Endodermal cell (in vitro differentiated cells): Measurements from ENCODE around the gene GSDMA. TPM values are rescaled to one million over a fixed set of nuclear protein-coding genes. Genes with fewer than 3 reads are reported as not detected.

Experiments
- DNase-seq: peaks from one replicate; pipeline ENCODE4 v3.0.0-alpha.2; 2017
- H3K27ac ChIP-seq: 2 replicates; pipeline ENCODE4 v1.5.1; 2013; ENCODE audit warnings: mild to moderate bottlenecking, low read depth, low read length, moderate library complexity
- H3K27me3 ChIP-seq: 2 replicates; pipeline ENCODE4 v1.6.1; 2013; ENCODE audit warnings: mild to moderate bottlenecking, low read length, moderate library complexity; ENCODE audit not compliant: insufficient read depth, control insufficient read depth, poor library complexity, severe bottlenecking
- H3K36me3 ChIP-seq: 2 replicates; pipeline ENCODE4 v1.7.0; 2013; ENCODE audit warnings: mild to moderate bottlenecking, low read length, moderate library complexity; ENCODE audit not compliant: control insufficient read depth, insufficient read depth
- H3K4me1 ChIP-seq: one replicate; pipeline ENCODE4 v1.7.0; 2013; ENCODE audit warnings: low read length; ENCODE audit not compliant: control insufficient read depth, insufficient read depth
- H3K4me3 ChIP-seq: 2 replicates; pipeline ENCODE4 v1.5.1; 2013; ENCODE audit warnings: mild to moderate bottlenecking, low read length, moderate library complexity
- H3K9ac ChIP-seq: 2 replicates; pipeline ENCODE4 v1.6.1; 2013; ENCODE audit warnings: mild to moderate bottlenecking, low read length, moderate library complexity; ENCODE audit not compliant: poor library complexity, severe bottlenecking; ENCODE audit errors: extremely low read depth
- H3K9me3 ChIP-seq: 2 replicates; pipeline ENCODE4 v1.6.1; 2013; ENCODE audit warnings: mild to moderate bottlenecking, low read length, moderate library complexity; ENCODE audit not compliant: control insufficient read depth
- H3K27ac Mint-ChIP-seq: 2 replicates; pipeline ENCODE4 v1.8.0; 2020; ENCODE audit warnings: mixed read lengths
- H3K27me3 Mint-ChIP-seq: 2 replicates; pipeline ENCODE4 v1.8.0; 2021; ENCODE audit warnings: mild to moderate bottlenecking, mixed read lengths; ENCODE audit not compliant: insufficient read depth
- H3K36me3 Mint-ChIP-seq: 2 replicates; pipeline ENCODE4 v1.8.0; 2020; ENCODE audit warnings: low read depth, mixed read lengths
- H3K4me1 Mint-ChIP-seq: 2 replicates; pipeline ENCODE4 v1.8.0; 2020; ENCODE audit warnings: mixed read lengths
- H3K4me3 Mint-ChIP-seq: 2 replicates; pipeline ENCODE4 v1.8.0; 2020; ENCODE audit warnings: mild to moderate bottlenecking, moderate library complexity, mixed read lengths
- H3K9me3 Mint-ChIP-seq: 2 replicates; pipeline ENCODE4 v1.8.0; 2020; ENCODE audit warnings: mild to moderate bottlenecking, mixed read lengths
- CTCF ChIP-seq: fragments of 200-600 bp; sonication (generic); conservative IDR thresholded peaks from 2 replicates; pipeline ENCODE4 v1.5.0; 2021; ENCODE audit warnings: antibody characterized with exemption, mild to moderate bottlenecking
- WGBS, 2 experiments: methylation state at CpG; one replicate each; pipeline versions ENCODE4 v1.1.5 to v1.1.7; 2013; ENCODE audit warnings: missing lambda C conversion rate in 2 of 2, mixed read lengths in 1 of 2; ENCODE audit not compliant: insufficient coverage in 1 of 2, insufficient read length in 1 of 2; 5-methylcytosine and 5-hydroxymethylcytosine counted together
- total RNA-seq, 2 donors: library from RNA; stranded (reverse); fragmentation: NEBNext Ultra II Directional in 1 of 2; extraction: Animal tissue kit (Norgen Biotek cat#: 25700) in 1 of 2; gene quantifications; 2 replicates in 1 of 2; 3 replicates in 1 of 2; pipeline ENCODE4 v1.2.1, GENCODE V29; 2021

The GSDMA gene
- total RNA-seq, 2 donors from 2014 or later: not detected

GRCh38 chr17:40021451-40021971 is 58.7 kb downstream of the GSDMA start:
- Histone ChIP-seq H3K4me3 (no peak overlapping the region), H3K27me3 (no peaks in the 10 kb centered on the region), H3K27ac (no peak overlapping the region), H3K4me1 (no peaks in the 10 kb centered on the region), H3K9ac (no peak overlapping the region), H3K36me3 (peaks cover 30% of the 10 kb centered on the region), H3K9me3 (no peaks in the 10 kb centered on the region)
- Mint-ChIP-seq H3K36me3 (peaks cover 50% of the 10 kb centered on the region), H3K4me1 (peaks cover 11% of the 10 kb centered on the region), H3K9me3 (no peaks in the 10 kb centered on the region), H3K27ac (peak overlapping the region; percentile 72), H3K4me3 (no peak overlapping the region), H3K27me3 (no peaks in the 10 kb centered on the region)
- no peak for DNase-seq
- WGBS, 2 experiments: 96 to 100% methylated on average over 3 to 9 of the region's 9 CpGs
- no peak for TF ChIP-seq CTCF

GRCh38 chr17:40022497-40022896 is 59.7 kb downstream of the GSDMA start:
- Mint-ChIP-seq H3K9me3 (no peaks in the 10 kb centered on the region), H3K4me3 (no peak overlapping the region), H3K27ac (no peak overlapping the region), H3K36me3 (peaks cover 57% of the 10 kb centered on the region), H3K27me3 (no peaks in the 10 kb centered on the region), H3K4me1 (peaks cover 11% of the 10 kb centered on the region)
- Histone ChIP-seq H3K27ac (no peak overlapping the region), H3K4me3 (no peak overlapping the region), H3K9me3 (no peaks in the 10 kb centered on the region), H3K4me1 (no peaks in the 10 kb centered on the region), H3K27me3 (no peaks in the 10 kb centered on the region), H3K9ac (no peak overlapping the region), H3K36me3 (peaks cover 34% of the 10 kb centered on the region)
- WGBS, 2 experiments: 95 to 98% methylated on average over 9 of the region's 9 CpGs
- TF ChIP-seq CTCF: no peak
- no peak for DNase-seq

- Histone ChIP-seq H3K4me3 (no peak overlapping the region), H3K9ac (no peak overlapping the region), H3K36me3 (peaks cover 34% of the 10 kb centered on the region), H3K27me3 (no peaks in the 10 kb centered on the region), H3K4me1 (no peaks in the 10 kb centered on the region), H3K9me3 (no peaks in the 10 kb centered on the region), H3K27ac (no peak overlapping the region)
- H3K36me3 Mint-ChIP-seq: peaks cover 57% of the 10 kb centered on the region
- no peak overlapping the region for H3K27ac Mint-ChIP-seq
- no peaks in the 10 kb centered on the region for H3K9me3 Mint-ChIP-seq
- no peaks in the 10 kb centered on the region for H3K27me3 Mint-ChIP-seq
- no peak overlapping the region for H3K4me3 Mint-ChIP-seq
- 91 to 93% methylated on average over 9 to 19 of the region's 19 CpGs for WGBS, 2 experiments
- peak; percentile 30 for DNase-seq
- TF ChIP-seq CTCF: no peak
- peaks cover 11% of the 10 kb centered on the region for H3K4me1 Mint-ChIP-seq
Observed at GRCh38 chr17:40022961-40023541, 60.2 kb downstream of the GSDMA start.
